H9 (cell line): Measurements from ENCODE around the gene METRN. TPM values are rescaled to one million over a fixed set of nuclear protein-coding genes. Genes with fewer than 3 reads are reported as not detected.
A peak's percentile ranks its signal among the peaks of the same experiment; 100 is the strongest.

ENCODE experiments used
- DNase-seq: peaks from one replicate; pipeline ENCODE4 v3.0.0-alpha.2; 2017
- H2AFZ ChIP-seq: one replicate; pipeline ENCODE4 v1.6.1; 2013; ENCODE audit warnings: mild to moderate bottlenecking, low read length, control low read depth, moderate library complexity
- H2AK5ac ChIP-seq: 2 replicates; pipeline ENCODE4 v1.6.1; 2013; ENCODE audit warnings: low read length, control low read depth, mixed read lengths; ENCODE audit not compliant: insufficient read length
- H2BK120ac ChIP-seq: one replicate; pipeline ENCODE4 v1.6.1; 2013; ENCODE audit warnings: low read depth, mild to moderate bottlenecking, low read length, control low read depth, inconsistent platforms; ENCODE audit not compliant: poor library complexity, severe bottlenecking
- H2BK12ac ChIP-seq: 2 replicates; pipeline ENCODE4 v1.6.1; 2013; ENCODE audit warnings: low read length, control low read depth, mixed read lengths, low read depth; ENCODE audit not compliant: insufficient read length
- H2BK15ac ChIP-seq: 2 replicates; pipeline ENCODE4 v1.6.1; 2013; ENCODE audit warnings: low read depth, low read length, control low read depth
- H2BK20ac ChIP-seq: one replicate; pipeline ENCODE4 v1.6.1; 2013; ENCODE audit warnings: low read depth, mild to moderate bottlenecking, low read length, control low read depth, inconsistent platforms; ENCODE audit not compliant: poor library complexity, severe bottlenecking
- H2BK5ac ChIP-seq: 2 replicates; pipeline ENCODE4 v1.6.1; 2013; ENCODE audit warnings: low read length, control low read depth, mixed read lengths; ENCODE audit not compliant: insufficient read length
- H3K14ac ChIP-seq: 2 replicates; pipeline ENCODE4 v1.6.1; 2013; ENCODE audit warnings: low read length, control low read depth; ENCODE audit not compliant: insufficient read depth
- H3K18ac ChIP-seq: 2 replicates; pipeline ENCODE4 v1.6.1; 2013; ENCODE audit warnings: low read depth, mild to moderate bottlenecking, mixed read lengths, low read length, control low read depth; ENCODE audit not compliant: insufficient read length
- H3K23ac ChIP-seq: 2 replicates; pipeline ENCODE4 v1.6.1; 2013; ENCODE audit warnings: low read length, control low read depth, mixed read lengths, low read depth; ENCODE audit not compliant: insufficient read length
- H3K23me2 ChIP-seq: 2 replicates; pipeline ENCODE4 v1.6.1; 2013; ENCODE audit warnings: low read depth, mild to moderate bottlenecking, mixed read lengths, low read length, control low read depth; ENCODE audit not compliant: insufficient read length, poor library complexity, severe bottlenecking
- H3K27ac ChIP-seq: 2 replicates; pipeline ENCODE4 v1.5.1; 2013; ENCODE audit warnings: low read length, control low read depth, mixed read lengths, low read depth; ENCODE audit not compliant: insufficient read length
- H3K27me3 ChIP-seq: 2 replicates; pipeline ENCODE4 v1.6.1; 2013; ENCODE audit warnings: low read length, control low read depth, inconsistent platforms; ENCODE audit not compliant: insufficient read depth
- H3K4ac ChIP-seq: 2 replicates; pipeline ENCODE4 v1.6.1; 2013; ENCODE audit warnings: low read depth, mild to moderate bottlenecking, control low read depth, inconsistent platforms, low read length, moderate library complexity
- H3K4me1 ChIP-seq: 2 replicates; pipeline ENCODE4 v1.6.1; 2013; ENCODE audit warnings: low read length, control low read depth, inconsistent platforms; ENCODE audit not compliant: insufficient read depth
- H3K4me2 ChIP-seq: 2 replicates; pipeline ENCODE4 v1.6.1; 2013; ENCODE audit warnings: low read length, control low read depth, mixed read lengths; ENCODE audit not compliant: insufficient read length, insufficient read depth
- H3K56ac ChIP-seq: 2 replicates; pipeline ENCODE4 v1.6.1; 2013; ENCODE audit warnings: low read depth, mild to moderate bottlenecking, mixed read lengths, low read length, control low read depth; ENCODE audit not compliant: insufficient read length
- H3K79me1 ChIP-seq: 2 replicates; pipeline ENCODE4 v1.6.1; 2013; ENCODE audit warnings: low read depth, mild to moderate bottlenecking, moderate library complexity, low read length, control low read depth, inconsistent platforms; ENCODE audit not compliant: insufficient read depth, poor library complexity, severe bottlenecking
- H3K79me2 ChIP-seq: 2 replicates; pipeline ENCODE4 v1.6.1; 2013; ENCODE audit warnings: low read length, control low read depth, inconsistent platforms; ENCODE audit not compliant: insufficient read depth
- H3K9ac ChIP-seq: 2 replicates; pipeline ENCODE4 v1.6.1; 2013; ENCODE audit warnings: low read length, control low read depth, mixed read lengths; ENCODE audit not compliant: insufficient read length; ENCODE audit errors: extremely low read depth
- H3K9me3 ChIP-seq: one replicate; pipeline ENCODE4 v1.6.1; 2013; ENCODE audit warnings: low read depth, low read length, inconsistent platforms; ENCODE audit not compliant: control insufficient read depth
- H3T11ph ChIP-seq: one replicate; pipeline ENCODE4 v1.6.1; 2013; ENCODE audit warnings: mild to moderate bottlenecking, low read length, control low read depth, inconsistent platforms
- H4K20me1 ChIP-seq: one replicate; pipeline ENCODE4 v1.6.1; 2013; ENCODE audit not compliant: control insufficient read depth, insufficient read length, insufficient read depth
- H4K5ac ChIP-seq: 2 replicates; pipeline ENCODE4 v1.6.1; 2013; ENCODE audit warnings: low read depth, mild to moderate bottlenecking, mixed read lengths, low read length, control low read depth; ENCODE audit not compliant: insufficient read length
- H4K8ac ChIP-seq: replicated peaks from 2 replicates; pipeline ENCODE4 v1.6.1; 2013; ENCODE audit warnings: low read length, control low read depth, mixed read lengths, low read depth; ENCODE audit not compliant: insufficient read length
- H4K91ac ChIP-seq: 2 replicates; pipeline ENCODE4 v1.6.1; 2013; ENCODE audit warnings: low read depth, mild to moderate bottlenecking, moderate library complexity, mixed read lengths, low read length, control low read depth; ENCODE audit not compliant: insufficient read length
- H3K27ac Mint-ChIP-seq, 3 experiments: 2 replicates in 2 of 3; 3 replicates in 1 of 3; pipeline ENCODE4 v1.8.0; 2020 to 2021; ENCODE audit warnings: mixed read lengths in 3 of 3, mild to moderate bottlenecking in 1 of 3, moderate library complexity in 1 of 3
- H3K27me3 Mint-ChIP-seq: 2 replicates; pipeline ENCODE4 v1.8.0; 2021; ENCODE audit warnings: low read depth, mild to moderate bottlenecking, moderate library complexity, mixed read lengths
- H3K36me3 Mint-ChIP-seq, 3 experiments: 2 replicates in 2 of 3; 3 replicates in 1 of 3; pipeline ENCODE4 v1.8.0; 2020 to 2021; ENCODE audit warnings: low read depth in 3 of 3, mixed read lengths in 3 of 3; ENCODE audit not compliant: insufficient read depth in 1 of 3
- H3K4me1 Mint-ChIP-seq, 2 experiments: 2 replicates each; pipeline ENCODE4 v1.8.0; 2020; ENCODE audit warnings: mixed read lengths in 2 of 2
- H3K4me3 Mint-ChIP-seq, 2 experiments: 2 replicates in 1 of 2; 3 replicates in 1 of 2; pipeline ENCODE4 v1.8.0; 2020 to 2021; ENCODE audit warnings: mild to moderate bottlenecking in 2 of 2, mixed read lengths in 2 of 2, moderate library complexity in 1 of 2
- H3K9me3 Mint-ChIP-seq, 2 experiments: 2 replicates in 1 of 2; 3 replicates in 1 of 2; pipeline ENCODE4 v1.8.0; 2020; ENCODE audit warnings: mild to moderate bottlenecking in 2 of 2, mixed read lengths in 2 of 2, moderate library complexity in 1 of 2
- WGBS: extraction: QIAGEN DNeasy Blood & Tissue Kit; methylation state at CpG from one replicate; pipeline ENCODE4 v1.1.7; 2013; ENCODE audit warnings: missing lambda C conversion rate, low lambda C conversion rate, mixed read lengths; ENCODE audit not compliant: insufficient read length; ENCODE audit errors: extremely low coverage; 5-methylcytosine and 5-hydroxymethylcytosine counted together
- total RNA-seq: library from RNA; stranded (reverse); gene quantifications from 2 replicates; pipeline ENCODE4 v1.2.1, GENCODE V29; 2021
- TF ChIP-seq, protein P1 (sequence below): fragments of 200-600 bp; sonication (generic); conservative IDR thresholded peaks from 3 replicates; pipeline ENCODE4 v1.8.0; 2021; ENCODE audit warnings: antibody characterized with exemption, mild to moderate bottlenecking

Gene METRN
- total RNA-seq, 1 experiment from 2014 or later, result 26.2 TPM

- Histone ChIP-seq H3K4me2 (peak overlapping the region; percentile 15), H2BK20ac (no peak overlapping the region), H4K91ac (no peak overlapping the region), H3K18ac (no peak overlapping the region), H3K23ac (no peak overlapping the region), H4K5ac (no peak overlapping the region), H4K8ac (no peak overlapping the region), H2BK15ac (no peak overlapping the region), H3K27ac (no peak overlapping the region), H3K56ac (no peak overlapping the region), H2BK12ac (no peak overlapping the region), H2BK120ac (no peak overlapping the region), H3K23me2 (peaks cover 11% of the 10 kb centered on the region), H2AK5ac (no peak overlapping the region), H2AFZ (no peak overlapping the region), H2BK5ac (no peak overlapping the region), H3K4ac (no peak overlapping the region), H3K4me1 (no peaks in the 10 kb centered on the region), H3K27me3 (no peaks in the 10 kb centered on the region), H3K79me2 (peaks cover 2% of the 10 kb centered on the region; the same call in 1 of the 2 replicates), H3K9me3 (no peaks in the 10 kb centered on the region), H3K14ac (no peak overlapping the region), H3T11ph (no peak overlapping the region), H4K20me1 (no peaks in the 10 kb centered on the region), H3K9ac (no peak overlapping the region), H3K79me1 (no peaks in the 10 kb centered on the region)
- DNase-seq, result no peak
- Mint-ChIP-seq H3K27ac (peak overlapping the region in 1 of 3 experiments; percentile 88; a peak in 2 of 7 replicates), H3K36me3 (peaks cover 15 to 46% (median 44%) of the 10 kb centered on the region in 3 experiments; a peak in 6 of 7 replicates), H3K4me1 (peaks cover 13 to 27% of the 10 kb centered on the region in 2 experiments), H3K4me3 (peak overlapping the region; percentile 81 to 86), H3K27me3 (no peaks in the 10 kb centered on the region; the same call in 1 of the 2 replicates), H3K9me3 (no peaks in the 10 kb centered on the region)
- WGBS, result no CpG with 5 or more reads among the region's 36 CpGs
- TF ChIP-seq, protein P1, sequence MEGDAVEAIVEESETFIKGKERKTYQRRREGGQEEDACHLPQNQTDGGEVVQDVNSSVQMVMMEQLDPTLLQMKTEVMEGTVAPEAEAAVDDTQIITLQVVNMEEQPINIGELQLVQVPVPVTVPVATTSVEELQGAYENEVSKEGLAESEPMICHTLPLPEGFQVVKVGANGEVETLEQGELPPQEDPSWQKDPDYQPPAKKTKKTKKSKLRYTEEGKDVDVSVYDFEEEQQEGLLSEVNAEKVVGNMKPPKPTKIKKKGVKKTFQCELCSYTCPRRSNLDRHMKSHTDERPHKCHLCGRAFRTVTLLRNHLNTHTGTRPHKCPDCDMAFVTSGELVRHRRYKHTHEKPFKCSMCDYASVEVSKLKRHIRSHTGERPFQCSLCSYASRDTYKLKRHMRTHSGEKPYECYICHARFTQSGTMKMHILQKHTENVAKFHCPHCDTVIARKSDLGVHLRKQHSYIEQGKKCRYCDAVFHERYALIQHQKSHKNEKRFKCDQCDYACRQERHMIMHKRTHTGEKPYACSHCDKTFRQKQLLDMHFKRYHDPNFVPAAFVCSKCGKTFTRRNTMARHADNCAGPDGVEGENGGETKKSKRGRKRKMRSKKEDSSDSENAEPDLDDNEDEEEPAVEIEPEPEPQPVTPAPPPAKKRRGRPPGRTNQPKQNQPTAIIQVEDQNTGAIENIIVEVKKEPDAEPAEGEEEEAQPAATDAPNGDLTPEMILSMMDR, result peak; percentile 28; the same call in 2 of the 3 replicates
Measured at GRCh38 chr16:682493-683395, 32.2 kb upstream of the METRN start.
